Measurements from ENCODE around the gene DCTN1. TPM values are rescaled to one million over a fixed set of nuclear protein-coding genes. Genes with fewer than 3 reads are reported as not detected.
A peak's percentile ranks its signal among the peaks of the same experiment; 100 is the strongest.

The DCTN1 gene
- total RNA-seq, 4 donors from 2014 or later, result 136 to 188 (median 162) TPM

DNA sequence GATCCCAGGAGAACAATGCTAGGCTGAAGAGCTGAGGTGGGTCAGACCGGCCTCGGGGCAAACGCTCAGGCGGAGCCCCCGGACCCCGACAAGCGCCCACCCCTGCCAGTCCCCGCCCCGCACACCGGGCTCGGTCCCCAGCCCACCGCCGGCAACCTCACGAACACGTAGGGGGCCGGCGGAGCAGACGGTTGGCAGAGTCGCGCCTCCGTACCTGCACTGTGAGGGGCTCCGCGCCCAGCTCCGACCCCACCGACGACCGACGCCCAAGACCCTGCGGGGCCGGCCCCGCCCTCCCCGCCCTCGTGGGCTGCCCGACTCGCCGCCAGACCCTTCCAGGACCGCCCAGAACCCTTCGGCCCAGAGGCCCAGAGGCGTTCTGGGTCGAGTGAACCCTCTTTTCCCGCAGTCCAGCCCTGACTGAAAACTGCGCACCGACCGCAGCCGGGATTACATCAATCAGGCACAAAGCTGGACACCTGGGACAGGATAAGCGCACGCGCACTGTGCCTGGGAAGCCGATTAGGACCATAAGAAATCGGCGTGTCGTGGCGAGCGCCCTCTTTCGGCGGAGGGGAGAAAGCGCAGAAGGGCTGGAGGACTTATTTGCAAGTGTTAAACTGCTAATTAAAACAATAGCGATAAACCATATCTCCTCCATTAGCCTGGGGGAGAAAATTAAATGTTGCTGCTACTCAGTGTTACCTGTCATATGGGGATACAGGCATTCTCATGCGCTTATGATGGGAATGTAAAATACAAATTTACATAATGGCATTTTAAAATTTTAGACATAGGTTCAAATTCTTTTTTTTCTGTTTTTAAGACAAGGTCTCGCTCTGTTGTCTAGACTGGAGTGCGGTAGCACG lies 11.7 kb upstream of the DCTN1 start:
- WGBS, result 1% methylated on average over 18 of the region's 62 CpGs
- peak; percentile 97 for DNase-seq (ENCODE audit: extremely low spot score)

DNA sequence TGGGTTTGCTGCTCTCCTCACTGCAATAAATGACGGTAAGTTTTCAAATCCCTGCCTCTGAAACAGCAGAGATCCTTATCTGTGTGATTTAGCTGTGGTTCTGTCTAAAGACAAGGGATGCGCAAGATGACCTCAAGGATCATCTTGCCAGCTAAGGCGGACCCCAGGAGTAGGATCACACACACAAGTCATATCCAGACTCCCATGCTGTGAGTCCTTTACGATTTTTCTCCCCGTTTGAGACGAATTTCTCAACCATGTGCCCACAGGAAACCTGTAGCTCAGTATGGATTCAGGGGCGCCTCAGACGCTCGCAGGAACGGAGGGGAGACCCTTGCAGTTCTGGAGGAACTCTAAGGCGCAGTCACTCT lies 11.1 kb upstream of the DCTN1 start:
- peaks cover 43 to 53% (median 51%) of the 10 kb centered on the region in 4 donors for H3K4me1 ChIP-seq
- H3K9me3 ChIP-seq, result no peaks in the 10 kb centered on the region
- H3K36me3 ChIP-seq, result no peaks in the 10 kb centered on the region
- TF ChIP-seq EP300 (IDR thresholded peaks at IDR 0.05), result no peak
- TF ChIP-seq POLR2A (IDR thresholded peaks at IDR 0.05; ENCODE audit: low read depth), result no peak
- TF ChIP-seq, protein P1, sequence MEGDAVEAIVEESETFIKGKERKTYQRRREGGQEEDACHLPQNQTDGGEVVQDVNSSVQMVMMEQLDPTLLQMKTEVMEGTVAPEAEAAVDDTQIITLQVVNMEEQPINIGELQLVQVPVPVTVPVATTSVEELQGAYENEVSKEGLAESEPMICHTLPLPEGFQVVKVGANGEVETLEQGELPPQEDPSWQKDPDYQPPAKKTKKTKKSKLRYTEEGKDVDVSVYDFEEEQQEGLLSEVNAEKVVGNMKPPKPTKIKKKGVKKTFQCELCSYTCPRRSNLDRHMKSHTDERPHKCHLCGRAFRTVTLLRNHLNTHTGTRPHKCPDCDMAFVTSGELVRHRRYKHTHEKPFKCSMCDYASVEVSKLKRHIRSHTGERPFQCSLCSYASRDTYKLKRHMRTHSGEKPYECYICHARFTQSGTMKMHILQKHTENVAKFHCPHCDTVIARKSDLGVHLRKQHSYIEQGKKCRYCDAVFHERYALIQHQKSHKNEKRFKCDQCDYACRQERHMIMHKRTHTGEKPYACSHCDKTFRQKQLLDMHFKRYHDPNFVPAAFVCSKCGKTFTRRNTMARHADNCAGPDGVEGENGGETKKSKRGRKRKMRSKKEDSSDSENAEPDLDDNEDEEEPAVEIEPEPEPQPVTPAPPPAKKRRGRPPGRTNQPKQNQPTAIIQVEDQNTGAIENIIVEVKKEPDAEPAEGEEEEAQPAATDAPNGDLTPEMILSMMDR (IDR thresholded peaks at IDR 0.05), result no peak
- TF ChIP-seq POLR2AphosphoS5 (IDR thresholded peaks at IDR 0.05), result no peak
- no peak for DNase-seq (ENCODE audit: extremely low spot score)
- H3K4me3 ChIP-seq, result peak overlapping the region; percentile 70 to 94 (median 84)
- H3K27ac ChIP-seq (replicated peaks in 1 of 4), result peak overlapping the region; percentile 88 to 93 (median 91)
- 5% methylated on average over 4 of the region's 11 CpGs for WGBS
- intact Hi-C loops (cut with DNase I), result loop anchor here (10.0 kb wide), 2 partner anchors 56 to 136 kb away; no protein-coding TSS in a partner anchor
- H3K27me3 ChIP-seq, result no peaks in the 10 kb centered on the region

More for the DNA sequence above, 11.7 kb upstream of the DCTN1 start:
- intact Hi-C loops (cut with DNase I), result loop anchor here (10.0 kb wide), 2 partner anchors 57 to 137 kb away; no protein-coding TSS in a partner anchor
- peak overlapping the region; percentile 88 to 93 (median 91) for H3K27ac ChIP-seq (replicated peaks in 1 of 4)
- TF ChIP-seq POLR2AphosphoS5 (IDR thresholded peaks at IDR 0.05), result peak; percentile 75 to 90
- TF ChIP-seq EP300 (IDR thresholded peaks at IDR 0.05), result no peak
- TF ChIP-seq, protein P1 (IDR thresholded peaks at IDR 0.05), result peak; percentile 98
- peak; percentile 47 for TF ChIP-seq POLR2A (IDR thresholded peaks at IDR 0.05; ENCODE audit: low read depth)
- no peaks in the 10 kb centered on the region for H3K36me3 ChIP-seq
- peak overlapping the region; percentile 70 to 94 (median 84) for H3K4me3 ChIP-seq
- H3K4me1 ChIP-seq, result peaks cover 40 to 49% (median 47%) of the 10 kb centered on the region in 4 donors
- H3K9me3 ChIP-seq, result no peaks in the 10 kb centered on the region
- H3K27me3 ChIP-seq, result no peaks in the 10 kb centered on the region

DNA sequence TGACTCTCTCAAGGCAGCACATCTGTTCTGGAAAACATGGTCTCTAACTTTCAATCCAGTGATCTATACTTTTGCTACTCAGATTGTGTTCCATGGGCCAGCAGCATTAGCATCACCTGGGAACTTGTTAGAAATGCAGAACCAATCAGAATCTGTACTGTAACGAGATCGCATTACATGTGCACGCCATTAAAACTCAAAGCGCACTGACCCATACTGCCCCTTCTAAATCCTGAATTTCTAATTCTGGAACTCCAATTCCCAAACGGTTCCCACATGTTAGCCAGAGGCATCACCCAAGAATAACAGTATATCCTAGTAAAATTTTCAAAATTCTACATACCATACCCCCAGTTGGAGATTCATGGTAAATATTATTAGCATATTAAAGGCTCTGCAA lies 10.5 kb upstream of the DCTN1 start:
- Histone ChIP-seq H3K27ac (replicated peaks in 1 of 4) (peak overlapping the region in 1 of 4 donors; percentile 88), H3K9me3 (no peaks in the 10 kb centered on the region), H3K36me3 (no peaks in the 10 kb centered on the region), H3K27me3 (no peaks in the 10 kb centered on the region), H3K4me1 (peaks cover 47 to 57% (median 53%) of the 10 kb centered on the region in 4 donors), H3K4me3 (peak overlapping the region; percentile 70 to 94 (median 84))
- no peak for DNase-seq (ENCODE audit: extremely low spot score)
- WGBS, result 64% methylated on average over 5 of the region's 5 CpGs
- intact Hi-C loops (cut with DNase I), result loop anchor here (10.0 kb wide), 2 partner anchors 56 to 136 kb away; no protein-coding TSS in a partner anchor
- TF ChIP-seq POLR2AphosphoS5 (IDR thresholded peaks at IDR 0.05) (no peak), POLR2A (IDR thresholded peaks at IDR 0.05; ENCODE audit: low read depth) (no peak), EP300 (IDR thresholded peaks at IDR 0.05) (no peak)
- TF ChIP-seq, protein P1 (IDR thresholded peaks at IDR 0.05), result no peak

DNA sequence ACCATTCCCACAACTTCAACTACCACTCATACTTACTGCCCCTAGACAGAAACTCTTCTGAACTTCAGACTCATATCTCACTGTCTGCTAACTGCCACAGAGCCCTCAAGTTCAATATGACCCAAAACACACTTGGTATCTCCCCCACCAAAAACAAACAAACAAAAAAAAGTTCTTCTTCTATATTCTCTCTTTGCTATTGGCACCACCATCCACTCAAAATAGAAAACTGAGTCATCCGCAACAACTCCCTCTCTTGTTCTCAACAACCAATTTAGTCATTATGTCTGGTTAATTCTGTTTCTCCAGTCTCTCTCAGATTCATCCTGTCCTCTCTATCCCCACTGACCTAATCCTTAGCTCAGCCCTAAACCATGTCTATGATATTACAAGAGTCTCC lies 7.2 kb upstream of the DCTN1 start:
- peaks cover 0 to 4% (median 0%) of the 10 kb centered on the region in 4 donors for H3K36me3 ChIP-seq
- WGBS, result 70% methylated on average over 1 of the region's 1 CpG
- intact Hi-C loops (cut with DNase I), result no loop called here
- no peak overlapping the region for H3K4me3 ChIP-seq
- peak overlapping the region in 2 of 4 donors; percentile 21 to 22 for H3K27ac ChIP-seq (replicated peaks in 1 of 4)
- TF ChIP-seq EP300 (IDR thresholded peaks at IDR 0.05) (no peak), POLR2AphosphoS5 (IDR thresholded peaks at IDR 0.05) (no peak), POLR2A (IDR thresholded peaks at IDR 0.05; ENCODE audit: low read depth) (no peak)
- TF ChIP-seq, protein P1 (IDR thresholded peaks at IDR 0.05), result no peak
- H3K4me1 ChIP-seq, result peaks cover 75 to 87% (median 82%) of the 10 kb centered on the region in 4 donors
- DNase-seq (ENCODE audit: extremely low spot score), result no peak
- H3K27me3 ChIP-seq, result no peaks in the 10 kb centered on the region
- no peaks in the 10 kb centered on the region for H3K9me3 ChIP-seq

Measured in esophagus muscularis mucosa (tissue), 4 donors.